Measurements from ENCODE around the gene USP20.

- TF ChIP-seq CTCF (IDR thresholded peaks at IDR 0.05; ENCODE audit: insufficient read depth, low read length, poor library complexity, severe bottlenecking) (no peak), EZH2phosphoT487 (conservative IDR thresholded peaks at IDR 0.05; ENCODE audit: low read length) (no peak)
Observed at GRCh38 chr9:129888293-129889121, 53.2 kb downstream of the USP20 start.

All from SU-DHL-6 (cell line).